ENCODE data around the gene LRRC4C. TPM values are rescaled to one million over a fixed set of nuclear protein-coding genes. Genes with fewer than 3 reads are reported as not detected.

LRRC4C gene
- total RNA-seq, 3 donors from 2014 or later (not counting 1 experiment from before 2014, with no cell fraction given) = not detected

DNA sequence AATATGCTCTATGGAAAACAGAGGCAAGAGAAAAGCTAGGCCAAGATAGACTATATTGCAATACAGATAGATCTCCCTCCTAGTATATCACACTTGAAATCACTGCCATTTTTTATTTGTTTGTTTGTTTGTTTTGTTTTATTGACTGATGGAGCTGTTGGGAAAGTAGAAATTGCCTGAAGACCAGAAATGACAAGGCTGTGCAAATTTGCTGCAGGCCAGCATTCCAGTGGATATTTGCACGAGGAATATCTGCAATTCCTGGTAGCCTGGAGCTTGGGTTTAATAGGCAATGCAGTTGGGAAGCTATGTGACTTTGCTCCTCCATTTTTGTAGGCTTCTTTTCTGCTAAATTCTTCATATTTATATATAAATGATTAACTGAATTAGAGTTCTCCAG lies 991.7 kb downstream of the LRRC4C start:
- TF ChIP-seq CTCF (IDR thresholded peaks at IDR 0.05) = no peak
- 30% methylated on average over 1 of the region's 1 CpG for WGBS (ENCODE audit: insufficient coverage)
- Mint-ChIP-seq H3K36me3 (no peaks in the 10 kb centered on the region), H3K27ac (no peak overlapping the region), H3K9me3 (peaks cover 19 to 36% of the 10 kb centered on the region in 2 donors), H3K4me3 (no peak overlapping the region), H3K27me3 (ENCODE audit: low read depth in 2 of 2) (no peaks in the 10 kb centered on the region), H3K4me1 (no peaks in the 10 kb centered on the region)
- Histone ChIP-seq H3K27ac (ENCODE audit: low read length) (no peak overlapping the region), H3K4me3 (ENCODE audit: low read length) (no peak overlapping the region), H3K9me3 (ENCODE audit: control insufficient read depth, insufficient read depth, low read length) (peaks cover 5% of the 10 kb centered on the region), H3K27me3 (ENCODE audit: control insufficient read depth, insufficient read depth, low read length) (no peaks in the 10 kb centered on the region), H3K4me1 (ENCODE audit: control insufficient read depth, insufficient read depth, low read length) (no peaks in the 10 kb centered on the region), H3K36me3 (ENCODE audit: control insufficient read depth, insufficient read depth, low read length) (no peaks in the 10 kb centered on the region)
- intact Hi-C loops (cut with micrococcal nuclease) = no loop called here
- DNase-seq (no peak), ATAC-seq (no peak)

- no peak overlapping the region for H3K4me3 Mint-ChIP-seq
- intact Hi-C loops (cut with micrococcal nuclease) = no loop called here
- Histone ChIP-seq H3K36me3 (ENCODE audit: control insufficient read depth, insufficient read depth, low read length) (no peaks in the 10 kb centered on the region), H3K27ac (ENCODE audit: low read length) (no peak overlapping the region), H3K4me3 (ENCODE audit: low read length) (no peak overlapping the region), H3K9me3 (ENCODE audit: control insufficient read depth, insufficient read depth, low read length) (peaks cover 4% of the 10 kb centered on the region), H3K4me1 (ENCODE audit: control insufficient read depth, insufficient read depth, low read length) (no peaks in the 10 kb centered on the region), H3K27me3 (ENCODE audit: control insufficient read depth, insufficient read depth, low read length) (no peaks in the 10 kb centered on the region)
- peaks cover 7% of the 10 kb centered on the region for H3K36me3 Mint-ChIP-seq
- no peak for ATAC-seq
- H3K27me3 Mint-ChIP-seq (ENCODE audit: low read depth in 2 of 2) = no peaks in the 10 kb centered on the region
- H3K27ac Mint-ChIP-seq = no peak overlapping the region
- DNase-seq = no peak
- WGBS (ENCODE audit: insufficient coverage) = 80% methylated on average over 4 of the region's 4 CpGs
- no peaks in the 10 kb centered on the region for H3K4me1 Mint-ChIP-seq
- no peak for TF ChIP-seq CTCF (IDR thresholded peaks at IDR 0.05)
- H3K9me3 Mint-ChIP-seq = peaks cover 13 to 14% of the 10 kb centered on the region in 2 donors
Observed at GRCh38 chr11:40445391-40445790, 1014.1 kb downstream of the LRRC4C start.

GRCh38 chr11:40444151-40444550 lies 1015.3 kb downstream of the LRRC4C start:
- no peaks in the 10 kb centered on the region for H3K36me3 ChIP-seq (ENCODE audit: control insufficient read depth, insufficient read depth, low read length)
- Mint-ChIP-seq H3K4me3 (no peak overlapping the region), H3K4me1 (no peaks in the 10 kb centered on the region), H3K27ac (no peak overlapping the region), H3K9me3 (peaks cover 13 to 14% of the 10 kb centered on the region in 2 donors), H3K27me3 (ENCODE audit: low read depth in 2 of 2) (no peaks in the 10 kb centered on the region), H3K36me3 (peaks cover 7% of the 10 kb centered on the region)
- no peak for DNase-seq
- ATAC-seq = no peak
- no peaks in the 10 kb centered on the region for H3K27me3 ChIP-seq (ENCODE audit: control insufficient read depth, insufficient read depth, low read length)
- TF ChIP-seq CTCF (IDR thresholded peaks at IDR 0.05) = no peak
- H3K9me3 ChIP-seq (ENCODE audit: control insufficient read depth, insufficient read depth, low read length) = peaks cover 8% of the 10 kb centered on the region
- intact Hi-C loops (cut with micrococcal nuclease) = no loop called here
- no CpG with 5 or more reads among the region's 1 CpG for WGBS (ENCODE audit: insufficient coverage)
- H3K4me3 ChIP-seq (ENCODE audit: low read length) = no peak overlapping the region
- no peak overlapping the region for H3K27ac ChIP-seq (ENCODE audit: low read length)
- H3K4me1 ChIP-seq (ENCODE audit: control insufficient read depth, insufficient read depth, low read length) = no peaks in the 10 kb centered on the region

DNA sequence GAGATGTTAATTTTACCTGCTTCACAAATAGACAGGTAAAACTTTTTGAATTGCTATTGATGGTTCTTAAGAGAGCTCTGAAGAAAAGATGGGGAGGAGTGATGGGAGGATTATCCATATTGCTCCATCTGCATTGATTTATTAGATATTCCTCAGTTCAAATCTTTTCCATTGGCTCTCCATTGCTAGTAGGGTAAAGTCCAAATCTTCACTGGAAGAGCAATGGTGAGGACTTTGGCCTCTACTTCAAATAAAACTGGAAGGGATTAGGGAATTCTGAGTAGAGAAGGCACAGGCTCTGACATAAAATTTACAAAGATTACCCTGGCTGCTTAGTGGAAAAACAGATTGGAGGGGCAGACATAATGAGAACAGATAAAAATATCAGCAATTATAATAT lies 1024.1 kb downstream of the LRRC4C start:
- Histone ChIP-seq H3K36me3 (ENCODE audit: control insufficient read depth, insufficient read depth, low read length) (no peaks in the 10 kb centered on the region), H3K4me3 (ENCODE audit: low read length) (no peak overlapping the region), H3K4me1 (ENCODE audit: control insufficient read depth, insufficient read depth, low read length) (no peaks in the 10 kb centered on the region), H3K9me3 (ENCODE audit: control insufficient read depth, insufficient read depth, low read length) (peaks cover 10% of the 10 kb centered on the region), H3K27me3 (ENCODE audit: control insufficient read depth, insufficient read depth, low read length) (no peaks in the 10 kb centered on the region), H3K27ac (ENCODE audit: low read length) (no peak overlapping the region)
- Mint-ChIP-seq H3K9me3 (peaks cover 14 to 23% of the 10 kb centered on the region in 2 donors), H3K4me3 (no peak overlapping the region), H3K36me3 (peaks cover 7% of the 10 kb centered on the region), H3K4me1 (no peaks in the 10 kb centered on the region), H3K27ac (no peak overlapping the region), H3K27me3 (ENCODE audit: low read depth in 2 of 2) (no peaks in the 10 kb centered on the region)
- DNase-seq (no peak), ATAC-seq (no peak)
- intact Hi-C loops (cut with micrococcal nuclease) = no loop called here
- TF ChIP-seq CTCF (IDR thresholded peaks at IDR 0.05) = no peak

Measured in natural killer cell (primary cell).